MCF 10A (cell line): ENCODE data around the gene C1QL1. TPM values are rescaled to one million over a fixed set of nuclear protein-coding genes. Genes with fewer than 3 reads are reported as not detected.

ENCODE experiments used
- BruUV-seq: library from RNA; stranded (reverse); fragments of 400-500 nt; replicated peaks from 2 replicates; lab custom pipeline; 2021; lab: Mats Ljungman, UMichigan
- CTCF ChIA-PET: fragments of 300-600 bp; sonication (Branson Sonifier 250); formaldehyde crosslinking; extraction: SDS; loops from one replicate; lab custom pipeline; 2021; ENCODE audit warnings: antibody characterized with exemption, inconsistent platforms; lab: Yijun Ruan, JAX
- POLR2A ChIA-PET: fragments of 300-600, 350-650 bp; sonication (Branson Sonifier 250); formaldehyde crosslinking; extraction: SDS; loops from one replicate; lab custom pipeline; 2020; ENCODE audit warnings: antibody characterized with exemption, inconsistent platforms; lab: Yijun Ruan, JAX
- DNase-seq: peaks from one replicate; pipeline ENCODE4 v3.0.0-alpha.2; 2018; ENCODE audit not compliant: unreplicated experiment
- H3K27ac Mint-ChIP-seq: one replicate; pipeline ENCODE4 v1.8.0; 2022; ENCODE audit warnings: mild to moderate bottlenecking, low read depth, mixed read lengths; ENCODE audit not compliant: unreplicated experiment
- H3K27me3 Mint-ChIP-seq: one replicate; pipeline ENCODE4 v1.8.0; 2022; ENCODE audit warnings: mixed read lengths; ENCODE audit not compliant: insufficient read depth, unreplicated experiment
- H3K36me3 Mint-ChIP-seq: one replicate; pipeline ENCODE4 v1.8.0; 2022; ENCODE audit warnings: mild to moderate bottlenecking, moderate library complexity, mixed read lengths; ENCODE audit not compliant: insufficient read depth, unreplicated experiment
- H3K4me1 Mint-ChIP-seq: one replicate; pipeline ENCODE4 v1.8.0; 2022; ENCODE audit warnings: mixed read lengths; ENCODE audit not compliant: insufficient read depth, unreplicated experiment
- H3K4me3 Mint-ChIP-seq: one replicate; pipeline ENCODE4 v1.8.0; 2022; ENCODE audit warnings: mild to moderate bottlenecking, moderate library complexity, mixed read lengths; ENCODE audit not compliant: unreplicated experiment
- H3K9me3 Mint-ChIP-seq: one replicate; pipeline ENCODE4 v1.8.0; 2022; ENCODE audit warnings: mixed read lengths; ENCODE audit not compliant: unreplicated experiment
- CTCF ChIP-seq: fragments of 200-600 bp; IDR thresholded peaks from one replicate; pipeline ENCODE4 v1.8.0; 2022; ENCODE audit warnings: antibody characterized with exemption, mild to moderate bottlenecking; ENCODE audit not compliant: unreplicated experiment
- intact Hi-C: fragments of 100-400 bp; cut with micrococcal nuclease; formaldehyde crosslinking; loops from 2 replicates; pipeline ENCODE4 v1.14.1; 2022
- total RNA-seq: library from RNA; stranded (reverse); gene quantifications from 2 replicates; pipeline ENCODE4 v1.2.3, GENCODE V29; 2022

The C1QL1 gene
- total RNA-seq, 1 experiment from 2014 or later: 0.96 TPM

- no peaks in the 10 kb centered on the region for H3K27me3 Mint-ChIP-seq
- CTCF ChIA-PET: interaction anchor here (0.6 to 7.7 kb wide), 3 partner anchors 105 to 119 kb away, joined by 4 to 211 read pairs (median 15); no protein-coding TSS in a partner anchor
- intact Hi-C loops: loop anchor here (5.0 kb wide), 1 partner anchor 216 kb away; the partner anchor contains the start of gene PLCD3
- no peak overlapping the region for H3K4me3 Mint-ChIP-seq
- H3K4me1 Mint-ChIP-seq: peaks cover 25% of the 10 kb centered on the region
- TF ChIP-seq CTCF: no peak
- POLR2A ChIA-PET: interaction anchor here (2.1 kb wide), 1 partner anchor 15 kb away, joined by 5 read pairs; no protein-coding TSS in a partner anchor
- BruUV-seq: no TSS peak
- H3K27ac Mint-ChIP-seq: no peak overlapping the region
- no peaks in the 10 kb centered on the region for H3K9me3 Mint-ChIP-seq
- peak; percentile 72 for DNase-seq
- no peaks in the 10 kb centered on the region for H3K36me3 Mint-ChIP-seq
These were observed 52.0 kb downstream of the C1QL1 start for GRCh38 chr17:44915862-44916780.

GRCh38 chr17:44915321-44915726 lies 52.8 kb downstream of the C1QL1 start, which contains the start of gene GFAP:
TSS of gene GFAP (minus strand) at chr17:44915500. CDS start at chr17:44915486, 14 bp downstream.
- Mint-ChIP-seq H3K4me1 (peaks cover 25% of the 10 kb centered on the region), H3K27ac (no peak within 1 kb of the TSS)
- no TSS peak for BruUV-seq

GRCh38 chr17:44914698-44915271 lies 53.3 kb downstream of the C1QL1 start:
- Mint-ChIP-seq H3K36me3 (no peaks in the 10 kb centered on the region), H3K4me3 (no peak overlapping the region), H3K9me3 (no peaks in the 10 kb centered on the region), H3K27me3 (no peaks in the 10 kb centered on the region), H3K27ac (no peak overlapping the region), H3K4me1 (peaks cover 27% of the 10 kb centered on the region)
- intact Hi-C loops: loop anchor here (5.0 kb wide), 1 partner anchor 218 kb away; the partner anchor contains the start of gene PLCD3
- TF ChIP-seq CTCF: no peak
- ChIA-PET POLR2A (interaction anchor here (2.1 kb wide), 1 partner anchor 13 kb away, joined by 5 read pairs; no protein-coding TSS in a partner anchor), CTCF (interaction anchor here (0.5 to 3.7 kb wide), 2 partner anchors 106 to 162 kb away, joined by 4 to 15 read pairs; no protein-coding TSS in a partner anchor)
- no TSS peak for BruUV-seq
- DNase-seq: no peak

More at GRCh38 chr17:44915321-44915726, 52.8 kb downstream of the C1QL1 start, which contains the start of gene GFAP:
- no peaks in the 10 kb centered on the region for H3K36me3 Mint-ChIP-seq
- H3K9me3 Mint-ChIP-seq: no peaks in the 10 kb centered on the region
- no peak for TF ChIP-seq CTCF
- intact Hi-C loops: loop anchor here (5.0 kb wide), 1 partner anchor 217 kb away; the partner anchor contains the start of gene PLCD3
- H3K4me3 Mint-ChIP-seq: no peak within 1 kb of the TSS
- ChIA-PET CTCF (interaction anchor here (3.7 kb wide), 1 partner anchor 106 kb away, joined by 15 read pairs; no protein-coding TSS in a partner anchor), POLR2A (interaction anchor here (2.1 kb wide), 1 partner anchor 14 kb away, joined by 5 read pairs; no protein-coding TSS in a partner anchor)
- no peaks in the 10 kb centered on the region for H3K27me3 Mint-ChIP-seq
- no peak for DNase-seq
